ENCODE results near the gene WDR44. TPM values are rescaled to one million over a fixed set of nuclear protein-coding genes. Genes with fewer than 3 reads are reported as not detected.

WDR44 gene, protein sequence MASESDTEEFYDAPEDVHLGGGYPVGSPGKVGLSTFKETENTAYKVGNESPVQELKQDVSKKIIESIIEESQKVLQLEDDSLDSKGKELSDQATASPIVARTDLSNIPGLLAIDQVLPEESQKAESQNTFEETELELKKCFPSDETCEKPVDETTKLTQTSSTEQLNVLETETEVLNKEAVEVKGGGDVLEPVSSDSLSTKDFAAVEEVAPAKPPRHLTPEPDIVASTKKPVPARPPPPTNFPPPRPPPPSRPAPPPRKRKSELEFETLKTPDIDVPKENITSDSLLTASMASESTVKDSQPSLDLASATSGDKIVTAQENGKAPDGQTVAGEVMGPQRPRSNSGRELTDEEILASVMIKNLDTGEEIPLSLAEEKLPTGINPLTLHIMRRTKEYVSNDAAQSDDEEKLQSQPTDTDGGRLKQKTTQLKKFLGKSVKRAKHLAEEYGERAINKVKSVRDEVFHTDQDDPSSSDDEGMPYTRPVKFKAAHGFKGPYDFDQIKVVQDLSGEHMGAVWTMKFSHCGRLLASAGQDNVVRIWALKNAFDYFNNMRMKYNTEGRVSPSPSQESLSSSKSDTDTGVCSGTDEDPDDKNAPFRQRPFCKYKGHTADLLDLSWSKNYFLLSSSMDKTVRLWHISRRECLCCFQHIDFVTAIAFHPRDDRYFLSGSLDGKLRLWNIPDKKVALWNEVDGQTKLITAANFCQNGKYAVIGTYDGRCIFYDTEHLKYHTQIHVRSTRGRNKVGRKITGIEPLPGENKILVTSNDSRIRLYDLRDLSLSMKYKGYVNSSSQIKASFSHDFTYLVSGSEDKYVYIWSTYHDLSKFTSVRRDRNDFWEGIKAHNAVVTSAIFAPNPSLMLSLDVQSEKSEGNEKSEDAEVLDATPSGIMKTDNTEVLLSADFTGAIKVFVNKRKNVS
- 10 to 100 TPM; 17.9 to 25.0 (median 19.9) TPM for total RNA-seq

DNA sequence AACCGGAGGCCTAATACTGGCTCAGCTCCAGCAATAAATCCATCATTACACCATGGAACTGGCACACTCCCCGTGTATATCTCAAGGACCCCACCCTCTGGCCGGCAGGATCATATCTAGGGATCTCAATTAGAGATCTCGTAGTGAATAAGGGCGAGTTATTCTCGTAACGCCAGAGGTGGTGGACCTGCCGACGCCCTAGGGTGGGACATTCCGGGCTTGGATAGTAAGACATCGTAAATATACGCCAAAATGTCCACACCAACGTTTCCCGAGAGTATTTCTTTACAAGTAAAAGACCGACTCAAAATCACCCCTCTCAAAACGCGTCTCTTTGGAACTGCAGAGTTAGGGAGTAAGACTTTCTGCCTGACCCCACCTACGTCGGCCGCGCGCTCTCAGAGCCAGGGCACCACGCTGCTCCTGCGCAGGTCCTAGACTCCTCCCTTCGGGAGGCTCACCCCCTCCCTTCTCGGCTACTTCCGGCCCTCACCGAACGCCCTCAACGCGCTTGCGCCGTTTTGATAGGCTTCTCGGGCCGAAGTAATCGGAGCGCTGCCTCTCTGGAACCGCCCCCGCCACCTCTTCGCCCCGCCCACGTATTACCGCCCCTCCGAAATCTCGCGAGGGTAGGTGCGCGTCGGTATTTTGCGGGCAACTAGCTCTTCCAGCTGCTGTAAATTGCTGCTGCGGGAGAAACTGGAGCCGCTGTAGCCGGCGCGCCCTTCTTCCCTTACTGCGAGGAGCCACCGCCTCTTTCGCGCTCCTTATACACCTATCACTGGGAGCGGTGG is at the start of gene WDR44:
TSS of gene WDR44 (plus strand) at position 643 of the 794 bp plus-strand sequence. CDS start 398 bp downstream, outside the sequence.
- TF ChIP-seq, protein P1, sequence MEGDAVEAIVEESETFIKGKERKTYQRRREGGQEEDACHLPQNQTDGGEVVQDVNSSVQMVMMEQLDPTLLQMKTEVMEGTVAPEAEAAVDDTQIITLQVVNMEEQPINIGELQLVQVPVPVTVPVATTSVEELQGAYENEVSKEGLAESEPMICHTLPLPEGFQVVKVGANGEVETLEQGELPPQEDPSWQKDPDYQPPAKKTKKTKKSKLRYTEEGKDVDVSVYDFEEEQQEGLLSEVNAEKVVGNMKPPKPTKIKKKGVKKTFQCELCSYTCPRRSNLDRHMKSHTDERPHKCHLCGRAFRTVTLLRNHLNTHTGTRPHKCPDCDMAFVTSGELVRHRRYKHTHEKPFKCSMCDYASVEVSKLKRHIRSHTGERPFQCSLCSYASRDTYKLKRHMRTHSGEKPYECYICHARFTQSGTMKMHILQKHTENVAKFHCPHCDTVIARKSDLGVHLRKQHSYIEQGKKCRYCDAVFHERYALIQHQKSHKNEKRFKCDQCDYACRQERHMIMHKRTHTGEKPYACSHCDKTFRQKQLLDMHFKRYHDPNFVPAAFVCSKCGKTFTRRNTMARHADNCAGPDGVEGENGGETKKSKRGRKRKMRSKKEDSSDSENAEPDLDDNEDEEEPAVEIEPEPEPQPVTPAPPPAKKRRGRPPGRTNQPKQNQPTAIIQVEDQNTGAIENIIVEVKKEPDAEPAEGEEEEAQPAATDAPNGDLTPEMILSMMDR (IDR thresholded peaks at IDR 0.05; ENCODE audit: low read depth), result no peak

DNA sequence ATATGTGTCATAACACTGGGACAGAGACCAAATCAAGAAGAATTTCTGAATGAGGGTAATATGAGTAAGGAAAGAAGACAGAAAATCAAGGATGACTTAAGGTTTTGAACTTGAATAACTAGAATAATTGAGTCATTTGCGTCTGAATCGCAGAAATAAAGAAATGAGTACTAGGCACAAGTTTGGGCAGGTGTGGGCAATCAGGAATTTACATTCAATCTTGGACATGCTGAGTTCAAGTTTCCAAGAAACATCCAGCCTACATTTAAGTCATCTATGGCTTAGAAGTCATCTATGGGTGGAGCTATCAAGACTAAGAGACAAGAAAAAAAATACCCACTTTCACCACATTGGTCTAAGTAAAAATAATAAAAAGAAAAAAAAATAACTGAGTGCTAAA is 30.4 kb upstream of the WDR44 start:
- TF ChIP-seq, protein P1 (IDR thresholded peaks at IDR 0.05; ENCODE audit: low read depth), result no peak

DNA sequence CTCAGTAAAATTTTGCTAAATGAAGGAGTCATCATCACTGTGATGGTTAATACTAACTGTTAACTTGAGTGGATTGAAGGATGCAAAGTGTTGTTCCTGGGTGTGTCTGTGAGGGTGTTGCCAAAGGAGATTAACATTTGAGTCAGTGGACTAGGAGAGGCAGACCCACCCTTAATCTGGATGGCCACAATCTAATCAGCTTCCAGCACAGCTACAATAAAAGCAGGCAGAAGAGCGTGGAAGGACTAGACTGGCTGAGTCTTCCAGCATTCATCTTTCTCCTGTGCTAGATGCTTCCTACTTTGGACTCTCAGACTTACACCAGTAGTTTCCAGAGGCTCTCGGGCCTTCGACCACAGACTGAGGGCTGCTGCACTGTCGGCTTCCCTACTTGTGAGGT is 21.3 kb upstream of the WDR44 start:
- TF ChIP-seq, protein P1 (IDR thresholded peaks at IDR 0.05; ENCODE audit: low read depth), result no peak

DNA sequence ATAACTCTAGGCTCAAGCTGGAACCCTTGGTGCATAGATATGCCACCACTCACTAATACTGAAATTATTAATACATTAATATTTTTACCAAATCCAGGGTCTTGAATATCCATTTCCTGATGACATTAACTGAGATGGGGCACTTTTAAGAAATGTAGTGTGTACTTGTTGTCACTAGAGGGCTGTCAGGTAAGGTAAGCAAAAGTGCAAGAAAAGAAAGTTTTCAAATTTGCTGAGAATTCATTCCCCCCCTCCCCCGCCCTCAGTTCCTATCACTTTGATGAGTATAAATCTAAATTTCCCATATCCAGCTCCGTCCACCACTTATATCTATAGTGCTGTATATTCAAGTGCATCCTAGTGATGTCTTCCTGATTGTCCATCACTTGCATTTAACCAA is 20.5 kb upstream of the WDR44 start:
- TF ChIP-seq, protein P1 (IDR thresholded peaks at IDR 0.05; ENCODE audit: low read depth), result no peak

DNA sequence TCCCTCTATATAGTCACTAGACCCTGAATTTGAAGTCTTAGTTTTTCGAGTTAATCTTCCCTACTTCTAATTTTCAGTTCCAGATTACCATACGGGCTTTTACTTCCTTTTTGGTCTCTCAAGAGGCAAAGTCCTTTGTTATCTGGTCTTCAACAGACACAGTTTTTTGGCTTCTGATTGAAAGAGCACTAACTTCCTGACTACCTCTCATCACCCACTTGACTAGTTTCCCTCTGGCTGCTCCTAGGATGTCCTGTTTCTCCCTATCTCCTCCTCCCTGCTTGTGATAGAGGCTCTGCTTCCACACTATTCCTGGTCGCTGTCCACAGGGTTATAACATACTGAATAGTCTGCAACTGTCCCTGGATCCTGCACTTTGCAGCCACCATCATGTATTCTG is 16.7 kb upstream of the WDR44 start:
- TF ChIP-seq, protein P1 (IDR thresholded peaks at IDR 0.05; ENCODE audit: low read depth), result no peak

DNA sequence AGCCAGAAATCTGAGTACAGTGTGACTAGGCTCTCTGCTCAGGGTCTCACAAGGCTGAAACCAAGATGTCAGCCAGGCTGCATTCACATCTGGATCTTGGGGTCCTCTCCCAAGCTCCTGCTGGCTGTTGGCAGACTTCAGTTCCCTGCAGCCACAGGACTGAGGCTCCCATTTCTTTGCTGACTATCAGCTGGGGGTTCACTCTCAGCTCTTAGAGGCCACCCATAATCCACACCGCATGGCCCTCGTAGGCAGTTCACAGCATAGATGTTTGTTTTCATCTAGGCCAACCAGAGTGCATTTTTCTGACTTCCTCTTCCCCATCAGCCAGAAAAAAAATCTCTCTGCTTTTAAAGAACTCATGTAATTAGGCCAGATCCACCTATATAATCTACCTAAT is 8.2 kb upstream of the WDR44 start:
- TF ChIP-seq, protein P1 (IDR thresholded peaks at IDR 0.05; ENCODE audit: low read depth), result no peak

Measured in subcutaneous adipose tissue (tissue), 4 donors.